CD14-positive monocyte (primary cell): ENCODE results near the gene ANKRD13C. TPM values are rescaled to one million over a fixed set of nuclear protein-coding genes. Genes with fewer than 3 reads are reported as not detected.

Experiments
- DNase-seq, 3 donors: peaks; one replicate each; pipeline ENCODE4 v3.0.0-alpha.2; 2011 to 2022
- H2AFZ ChIP-seq: 2 replicates; pipeline ENCODE4 v1.6.0; 2012; ENCODE audit warnings: mild to moderate bottlenecking, low read depth, low read length, inconsistent platforms; ENCODE audit not compliant: insufficient read depth, poor library complexity, severe bottlenecking
- H3K27ac ChIP-seq, 2 donors: 1 replicate in 1 of 2; 2 replicates in 1 of 2; pipeline ENCODE4 v1.5.1; 2012 to 2013; ENCODE audit warnings: low read length in 2 of 2, control low read depth in 1 of 2, inconsistent platforms in 1 of 2, low read depth in 1 of 2, mild to moderate bottlenecking in 1 of 2
- H3K27me3 ChIP-seq, 2 donors: one replicate each; pipeline versions ENCODE4 v1.6.0 to v1.6.1; 2011 to 2013; ENCODE audit warnings: low read length in 2 of 2; ENCODE audit not compliant: control insufficient read depth in 2 of 2, insufficient read depth in 2 of 2
- H3K36me3 ChIP-seq, 2 donors: replicated peaks in 1 of 2; 1 replicate in 1 of 2; 2 replicates in 1 of 2; pipeline versions ENCODE4 v1.5.1 to v1.6.1; 2012 to 2013; ENCODE audit warnings: low read length in 2 of 2, control low read depth in 1 of 2, inconsistent platforms in 1 of 2, mild to moderate bottlenecking in 1 of 2; ENCODE audit not compliant: insufficient read depth in 2 of 2, control insufficient read depth in 1 of 2
- H3K4me1 ChIP-seq, 2 donors: 1 replicate in 1 of 2; 2 replicates in 1 of 2; pipeline versions ENCODE4 v1.5.1 to v1.6.1; 2012 to 2013; ENCODE audit warnings: low read length in 2 of 2, control low read depth in 1 of 2, inconsistent platforms in 1 of 2, mild to moderate bottlenecking in 1 of 2, moderate library complexity in 1 of 2; ENCODE audit not compliant: insufficient read depth in 2 of 2, control insufficient read depth in 1 of 2
- H3K4me2 ChIP-seq: replicated peaks from 2 replicates; pipeline ENCODE3; 2012; ENCODE audit warnings: low read length, moderate library complexity, mild to moderate bottlenecking; ENCODE audit not compliant: poor library complexity, severe bottlenecking; ENCODE audit errors: extremely low read depth
- H3K4me3 ChIP-seq, 3 experiments: fragments of 200-600 bp in 1 of 3; sonication (generic) in 1 of 3; replicated peaks in 1 of 3; 1 replicate in 2 of 3; 2 replicates in 1 of 3; pipeline ENCODE4 v1.5.1; 2011 to 2013; ENCODE audit warnings: low read length in 3 of 3, mild to moderate bottlenecking in 3 of 3, control low read depth in 2 of 3, low read depth in 2 of 3, inconsistent platforms in 1 of 3, moderate library complexity in 1 of 3
- H3K79me2 ChIP-seq: 2 replicates; pipeline ENCODE4 v1.6.0; 2012; ENCODE audit warnings: mild to moderate bottlenecking, control low read depth, inconsistent platforms, low read length, moderate library complexity; ENCODE audit not compliant: insufficient read depth
- H3K9ac ChIP-seq: 2 replicates; pipeline ENCODE4 v1.6.0; 2017; ENCODE audit warnings: low read length, mild to moderate bottlenecking; ENCODE audit not compliant: insufficient read depth, poor library complexity, severe bottlenecking
- H3K9me3 ChIP-seq, 2 donors: replicated peaks in 1 of 2; 1 replicate in 1 of 2; 2 replicates in 1 of 2; pipeline versions ENCODE4 v1.5.1 to v1.6.1; 2012 to 2013; ENCODE audit warnings: low read length in 2 of 2, control low read depth in 1 of 2; ENCODE audit not compliant: control insufficient read depth in 1 of 2, insufficient read depth in 1 of 2
- H4K20me1 ChIP-seq: 2 replicates; pipeline ENCODE4 v1.6.0; 2012; ENCODE audit warnings: mild to moderate bottlenecking, low read length, control low read depth, moderate library complexity; ENCODE audit not compliant: insufficient read depth
- H3K27ac Mint-ChIP-seq, 7 donors: one replicate each; pipeline ENCODE4 v1.8.0; 2020; ENCODE audit warnings: mild to moderate bottlenecking in 7 of 7, mixed read lengths in 7 of 7, moderate library complexity in 6 of 7, inconsistent platforms in 2 of 7
- H3K27me3 Mint-ChIP-seq, 3 donors: one replicate each; pipeline ENCODE4 v1.8.0; 2021 to 2022; ENCODE audit warnings: low read depth in 3 of 3, mild to moderate bottlenecking in 3 of 3, mixed read lengths in 3 of 3, moderate library complexity in 3 of 3, inconsistent platforms in 1 of 3
- H3K36me3 Mint-ChIP-seq, 2 donors: one replicate each; pipeline ENCODE4 v1.8.0; 2020; ENCODE audit warnings: mixed read lengths in 2 of 2, inconsistent platforms in 1 of 2, mild to moderate bottlenecking in 1 of 2
- H3K4me1 Mint-ChIP-seq: one replicate; pipeline ENCODE4 v1.8.0; 2020; ENCODE audit warnings: mild to moderate bottlenecking, mixed read lengths
- H3K4me3 Mint-ChIP-seq, 2 donors: one replicate each; pipeline ENCODE4 v1.8.0; 2020; ENCODE audit warnings: mild to moderate bottlenecking in 2 of 2, mixed read lengths in 2 of 2, moderate library complexity in 1 of 2
- H3K9me3 Mint-ChIP-seq, 7 donors: one replicate each; pipeline ENCODE4 v1.8.0; 2020 to 2022; ENCODE audit warnings: mixed read lengths in 7 of 7, mild to moderate bottlenecking in 6 of 7, moderate library complexity in 6 of 7, inconsistent platforms in 2 of 7
- WGBS: methylation state at CpG from one replicate; pipeline ENCODE4 v1.1.5; 2013; ENCODE audit warnings: missing lambda C conversion rate; ENCODE audit not compliant: insufficient coverage; 5-methylcytosine and 5-hydroxymethylcytosine counted together
- intact Hi-C, 2 donors: fragments of 100-400 bp; cut with micrococcal nuclease; formaldehyde crosslinking; loops; one replicate each; pipeline versions ENCODE4 v1.15.0 to v1.15.1; 2023
- polyA plus RNA-seq, 3 donors: library from polyadenylated mRNA; depleted of rRNA in 1 of 3; unstranded in 2 of 3; stranded (reverse) in 1 of 3; fragments of 300-500 nt in 2 of 3; fragments of >200 nt in 1 of 3; fragmentation: Illumina TruSeq in 2 of 3; gene quantifications; 1 replicate in 2 of 3; 2 replicates in 1 of 3; pipeline ENCODE4 v1.2.3, GENCODE V29; 2012 to 2021
- TF ChIP-seq, protein P1 (sequence below): fragments of 200-600 bp; IDR thresholded peaks from one replicate; pipeline ENCODE4 v1.8.0; 2022; ENCODE audit warnings: antibody characterized with exemption, mild to moderate bottlenecking

Gene ANKRD13C
- polyA plus RNA-seq, 3 donors: 4.5 to 7.6 (median 6.5) TPM

- Histone ChIP-seq H3K27me3 (no peaks in the 10 kb centered on the region), H3K79me2 (peaks cover 92% of the 10 kb centered on the region), H3K4me3 (peak within 1 kb of the TSS; percentile 76 to 87 (median 79)), H3K36me3 (peaks cover 8 to 38% of the 10 kb centered on the region in 2 donors), H4K20me1 (peaks cover 31% of the 10 kb centered on the region), H3K4me2 (peak within 1 kb of the TSS; percentile 78), H3K9ac (peak within 1 kb of the TSS; percentile 96), H2AFZ (peak within 1 kb of the TSS; percentile 87), H3K9me3 (no peaks in the 10 kb centered on the region), H3K27ac (peak within 1 kb of the TSS; percentile 96 to 97), H3K4me1 (peaks cover 14 to 32% of the 10 kb centered on the region in 2 donors)
- Mint-ChIP-seq H3K9me3 (no peaks in the 10 kb centered on the region), H3K27me3 (no peaks in the 10 kb centered on the region), H3K4me3 (peak within 1 kb of the TSS; percentile 83 to 90), H3K4me1 (peaks cover 28% of the 10 kb centered on the region), H3K27ac (peak within 1 kb of the TSS; percentile 91 to 97 (median 96)), H3K36me3 (peaks cover 27 to 37% of the 10 kb centered on the region in 2 donors)
- 0% methylated on average over 42 of the region's 74 CpGs for WGBS
- peak; percentile 86 to 91 (median 91) for DNase-seq
- TF ChIP-seq, protein P1, sequence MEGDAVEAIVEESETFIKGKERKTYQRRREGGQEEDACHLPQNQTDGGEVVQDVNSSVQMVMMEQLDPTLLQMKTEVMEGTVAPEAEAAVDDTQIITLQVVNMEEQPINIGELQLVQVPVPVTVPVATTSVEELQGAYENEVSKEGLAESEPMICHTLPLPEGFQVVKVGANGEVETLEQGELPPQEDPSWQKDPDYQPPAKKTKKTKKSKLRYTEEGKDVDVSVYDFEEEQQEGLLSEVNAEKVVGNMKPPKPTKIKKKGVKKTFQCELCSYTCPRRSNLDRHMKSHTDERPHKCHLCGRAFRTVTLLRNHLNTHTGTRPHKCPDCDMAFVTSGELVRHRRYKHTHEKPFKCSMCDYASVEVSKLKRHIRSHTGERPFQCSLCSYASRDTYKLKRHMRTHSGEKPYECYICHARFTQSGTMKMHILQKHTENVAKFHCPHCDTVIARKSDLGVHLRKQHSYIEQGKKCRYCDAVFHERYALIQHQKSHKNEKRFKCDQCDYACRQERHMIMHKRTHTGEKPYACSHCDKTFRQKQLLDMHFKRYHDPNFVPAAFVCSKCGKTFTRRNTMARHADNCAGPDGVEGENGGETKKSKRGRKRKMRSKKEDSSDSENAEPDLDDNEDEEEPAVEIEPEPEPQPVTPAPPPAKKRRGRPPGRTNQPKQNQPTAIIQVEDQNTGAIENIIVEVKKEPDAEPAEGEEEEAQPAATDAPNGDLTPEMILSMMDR: no peak
- intact Hi-C loops: no loop called here
Observed at GRCh38 chr1:70221238-70222121, 133.0 kb downstream of the ANKRD13C start, which contains the start of gene SRSF11. TSS of gene SRSF11 (plus strand) at chr1:70221380. CDS start at chr1:70221637, 257 bp downstream.

DNA sequence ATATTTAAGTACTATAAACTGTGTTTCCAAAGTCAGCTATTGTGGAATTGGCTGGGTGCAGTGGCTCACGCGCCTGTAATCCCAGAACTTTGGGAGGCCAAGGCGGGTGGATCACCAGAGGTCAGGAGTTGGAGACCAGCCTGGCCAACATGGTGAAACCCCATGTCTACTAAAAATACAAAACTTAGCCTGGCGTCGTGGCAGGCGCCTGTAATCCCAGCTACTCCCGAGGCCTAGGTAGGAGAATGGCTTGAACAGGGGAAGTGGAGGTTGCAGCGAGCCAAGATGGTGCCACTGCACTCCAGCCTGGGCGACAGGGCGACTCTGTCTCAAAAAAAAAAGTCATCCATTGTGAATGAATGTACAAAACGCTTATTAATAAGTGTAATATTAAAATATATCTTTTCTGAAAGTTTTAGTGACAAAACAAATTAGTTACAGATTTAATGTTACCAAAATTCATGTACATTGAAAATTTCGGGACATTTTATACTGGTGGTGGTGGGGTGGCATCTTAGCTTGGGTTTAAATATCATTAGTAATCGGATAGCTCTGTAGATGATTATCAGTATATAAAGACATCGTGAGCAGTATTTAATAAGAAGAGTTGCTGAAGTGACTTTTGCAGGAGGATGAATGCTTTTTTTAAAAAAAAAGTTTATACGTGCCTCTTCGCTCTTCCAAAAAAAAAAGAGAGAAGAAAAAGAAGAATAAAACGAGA, 133.8 kb downstream of the ANKRD13C start:
- Histone ChIP-seq H2AFZ (peak overlapping the region; percentile 87), H3K36me3 (peaks cover 8 to 46% of the 10 kb centered on the region in 2 donors), H3K27ac (peak overlapping the region; percentile 96 to 97), H3K4me2 (peak overlapping the region; percentile 78), H3K4me1 (peaks cover 14 to 32% of the 10 kb centered on the region in 2 donors), H3K4me3 (peak overlapping the region; percentile 76 to 87 (median 79)), H3K79me2 (peaks cover 92% of the 10 kb centered on the region), H3K9me3 (no peaks in the 10 kb centered on the region), H4K20me1 (peaks cover 27% of the 10 kb centered on the region), H3K27me3 (no peaks in the 10 kb centered on the region), H3K9ac (peak overlapping the region; percentile 96)
- intact Hi-C loops: no loop called here
- H3K36me3 Mint-ChIP-seq: peaks cover 31 to 40% of the 10 kb centered on the region in 2 donors
- H3K27ac Mint-ChIP-seq: peak overlapping the region; percentile 91 to 97 (median 96)
- H3K4me3 Mint-ChIP-seq: peak overlapping the region; percentile 83 to 90
- no peaks in the 10 kb centered on the region for H3K9me3 Mint-ChIP-seq
- H3K4me1 Mint-ChIP-seq: peaks cover 28% of the 10 kb centered on the region
- TF ChIP-seq, protein P1: no peak
- WGBS: 40% methylated on average over 5 of the region's 17 CpGs
- no peaks in the 10 kb centered on the region for H3K27me3 Mint-ChIP-seq
- no peak for DNase-seq
